HG02852 (cell line): Measurements from ENCODE around the gene VPS13C.

Experiments used
- ATAC-seq: cut with Tn5 transposase; IDR thresholded peaks from one replicate; pipeline ENCODE4 v1.9.1; 2021; ENCODE audit warnings: mild to moderate bottlenecking, moderate library complexity; ENCODE audit not compliant: unreplicated experiment

The VPS13C gene

GRCh38 chr15:61951949-61952348 is 108.3 kb downstream of the VPS13C start:
- ATAC-seq, result no peak

GRCh38 chr15:61946778-61947177 is 113.5 kb downstream of the VPS13C start:
- no peak for ATAC-seq

GRCh38 chr15:61943992-61944391 is 116.3 kb downstream of the VPS13C start:
- ATAC-seq, result no peak

GRCh38 chr15:61938249-61938648 is 122.0 kb downstream of the VPS13C start:
- no peak for ATAC-seq

GRCh38 chr15:61936528-61937195 is 123.6 kb downstream of the VPS13C start:
- ATAC-seq, result no peak

GRCh38 chr15:61935493-61935892 is 124.8 kb downstream of the VPS13C start:
- no peak for ATAC-seq

- ATAC-seq, result no peak
These were observed 130.8 kb downstream of the VPS13C start for GRCh38 chr15:61929452-61929851.

- ATAC-seq, result no peak
These were observed 137.1 kb downstream of the VPS13C start for GRCh38 chr15:61923173-61923572.

- no peak for ATAC-seq
These were observed 139.2 kb downstream of the VPS13C start for GRCh38 chr15:61921093-61921492.

- ATAC-seq, result no peak
These were observed 142.8 kb downstream of the VPS13C start for GRCh38 chr15:61917457-61917856.

GRCh38 chr15:61916104-61916503 is 144.1 kb downstream of the VPS13C start:
- no peak for ATAC-seq

- no peak for ATAC-seq
These were observed 144.6 kb downstream of the VPS13C start for GRCh38 chr15:61915640-61916039.

- ATAC-seq, result no peak
These were observed 149.3 kb downstream of the VPS13C start for GRCh38 chr15:61910839-61911369.

GRCh38 chr15:61908241-61908640 is 152.0 kb downstream of the VPS13C start:
- ATAC-seq, result no peak

GRCh38 chr15:61907753-61908086 is 152.5 kb downstream of the VPS13C start:
- no peak for ATAC-seq

- ATAC-seq, result no peak
These were observed 153.1 kb downstream of the VPS13C start for GRCh38 chr15:61906961-61907752.

GRCh38 chr15:61893146-61893545 is 167.1 kb downstream of the VPS13C start:
- no peak for ATAC-seq

- ATAC-seq, result no peak
These were observed 168.1 kb downstream of the VPS13C start for GRCh38 chr15:61892140-61892539.

GRCh38 chr15:61890106-61890505 is 170.1 kb downstream of the VPS13C start:
- no peak for ATAC-seq

- no peak for ATAC-seq
These were observed 170.5 kb downstream of the VPS13C start for GRCh38 chr15:61889706-61890105.

GRCh38 chr15:61888074-61888780 is 172.0 kb downstream of the VPS13C start:
- ATAC-seq, result no peak

GRCh38 chr15:61880084-61880483 is 180.2 kb downstream of the VPS13C start:
- ATAC-seq, result no peak
